MM.1S (cell line): Measurements from ENCODE around the gene CBX6.

Experiments used
- DNase-seq: peaks from one replicate; pipeline ENCODE4 v3.0.0-alpha.2; 2015
- H2AFZ ChIP-seq: fragments of 300-600 bp; sonication (generic); 2 replicates; pipeline ENCODE4 v1.6.0; 2016; ENCODE audit warnings: antibody characterized with exemption, low read length
- H3F3A ChIP-seq: fragments of 300-600 bp; sonication (generic); 2 replicates; pipeline ENCODE4 v1.6.1; 2016; ENCODE audit warnings: mild to moderate bottlenecking, antibody characterized with exemption, low read length, moderate library complexity, mixed read lengths; ENCODE audit not compliant: insufficient read depth
- H3K27ac ChIP-seq: fragments of 300-600 bp; sonication (generic); 2 replicates; pipeline ENCODE4 v1.5.1; 2016; ENCODE audit warnings: mild to moderate bottlenecking, low read length
- H3K27me3 ChIP-seq: fragments of 300-600 bp; sonication (generic); replicated peaks from 2 replicates; pipeline ENCODE4 v1.6.0; 2016; ENCODE audit warnings: low read length; ENCODE audit not compliant: insufficient read depth
- H3K36me3 ChIP-seq: fragments of 300-600 bp; sonication (generic); replicated peaks from 2 replicates; pipeline ENCODE4 v1.6.1; 2016; ENCODE audit warnings: mild to moderate bottlenecking, low read length, mixed read lengths; ENCODE audit not compliant: insufficient read depth
- H3K4me1 ChIP-seq: fragments of 300-600 bp; sonication (generic); 2 replicates; pipeline ENCODE4 v1.6.1; 2016; ENCODE audit warnings: low read length, mixed read lengths
- H3K4me2 ChIP-seq: fragments of 300-600 bp; sonication (generic); 2 replicates; pipeline ENCODE4 v1.6.0; 2016; ENCODE audit warnings: low read depth, low read length
- H3K4me3 ChIP-seq: fragments of 300-600 bp; sonication (generic); 2 replicates; pipeline ENCODE4 v1.5.1; 2016; ENCODE audit warnings: low read length, mixed read lengths
- H3K79me2 ChIP-seq: fragments of 300-600 bp; sonication (generic); 2 replicates; pipeline ENCODE4 v1.6.1; 2016; ENCODE audit warnings: mixed run types, low read length, mixed read lengths
- H3K9ac ChIP-seq: fragments of 300-600 bp; sonication (generic); 2 replicates; pipeline ENCODE4 v1.6.1; 2016; ENCODE audit warnings: low read length, mixed read lengths
- H3K9me2 ChIP-seq: fragments of 300-600 bp; sonication (generic); replicated peaks from 2 replicates; pipeline ENCODE4 v1.6.1; 2016; ENCODE audit warnings: mild to moderate bottlenecking, low read length, mixed read lengths; ENCODE audit not compliant: insufficient read depth
- H3K9me3 ChIP-seq: fragments of 300-600 bp; sonication (generic); replicated peaks from 2 replicates; pipeline ENCODE4 v1.6.1; 2016; ENCODE audit warnings: mild to moderate bottlenecking, low read length, mixed read lengths; ENCODE audit not compliant: insufficient read depth
- H4K20me1 ChIP-seq: fragments of 300-600 bp; sonication (generic); 2 replicates; pipeline ENCODE4 v1.6.1; 2016; ENCODE audit warnings: mild to moderate bottlenecking, low read length, moderate library complexity, mixed read lengths; ENCODE audit not compliant: insufficient read depth
- CTCF ChIP-seq: fragments of 300-600 bp; sonication (generic); IDR thresholded peaks from 2 replicates; pipeline ENCODE4 v1.5.1; 2016; ENCODE audit warnings: antibody characterized with exemption, low read length, mixed read lengths
- EZH2 ChIP-seq: fragments of 300-600 bp; sonication (generic); optimal IDR thresholded peaks from 2 replicates; pipeline ENCODE3; 2017; ENCODE audit warnings: low read depth, mild to moderate bottlenecking, antibody characterized with exemption, low read length, mixed read lengths
- EZH2phosphoT487 ChIP-seq: fragments of 300-600 bp; sonication (generic); IDR thresholded peaks from 2 replicates; pipeline ENCODE4 v1.6.1; 2018; ENCODE audit warnings: antibody characterized with exemption, low read length

Gene CBX6

GRCh38 chr22:38868886-38869381, 3.1 kb downstream of the CBX6 start:
- H3K4me1 ChIP-seq = peaks cover 21% of the 10 kb centered on the region
- H3K79me2 ChIP-seq = peaks cover 53% of the 10 kb centered on the region
- peaks cover 40% of the 10 kb centered on the region for H3F3A ChIP-seq
- H4K20me1 ChIP-seq = peaks cover 20% of the 10 kb centered on the region
- no peaks in the 10 kb centered on the region for H3K9me3 ChIP-seq
- H2AFZ ChIP-seq = no peak overlapping the region
- H3K27me3 ChIP-seq = no peaks in the 10 kb centered on the region
- peak; percentile 74 for DNase-seq
- TF ChIP-seq EZH2 = no peak
- TF ChIP-seq CTCF = peak; percentile 92
- no peaks in the 10 kb centered on the region for H3K9me2 ChIP-seq
- peaks cover 10% of the 10 kb centered on the region for H3K36me3 ChIP-seq
- peak overlapping the region; percentile 8; the same call in 1 of the 2 replicates for H3K4me2 ChIP-seq
- no peak overlapping the region for H3K9ac ChIP-seq
- no peak overlapping the region for H3K27ac ChIP-seq
- no peak overlapping the region for H3K4me3 ChIP-seq

- peaks cover 10% of the 10 kb centered on the region for H3K36me3 ChIP-seq
- peaks cover 35% of the 10 kb centered on the region for H3F3A ChIP-seq
- peaks cover 53% of the 10 kb centered on the region for H3K79me2 ChIP-seq
- DNase-seq = no peak
- peaks cover 23% of the 10 kb centered on the region for H4K20me1 ChIP-seq
- no peak overlapping the region for H3K4me3 ChIP-seq
- H3K9me3 ChIP-seq = no peaks in the 10 kb centered on the region
- H2AFZ ChIP-seq = no peak overlapping the region
- H3K9me2 ChIP-seq = no peaks in the 10 kb centered on the region
- TF ChIP-seq CTCF (no peak), EZH2 (no peak), EZH2phosphoT487 (no peak)
- no peak overlapping the region for H3K9ac ChIP-seq
- no peak overlapping the region for H3K27ac ChIP-seq
- H3K4me2 ChIP-seq = no peak overlapping the region
- H3K4me1 ChIP-seq = peaks cover 15% of the 10 kb centered on the region
- H3K27me3 ChIP-seq = no peaks in the 10 kb centered on the region
Measured at GRCh38 chr22:38868286-38868721, 3.7 kb downstream of the CBX6 start.

GRCh38 chr22:38867471-38868285, 4.3 kb downstream of the CBX6 start:
- no peaks in the 10 kb centered on the region for H3K9me2 ChIP-seq
- H3K36me3 ChIP-seq = peaks cover 10% of the 10 kb centered on the region
- peaks cover 29% of the 10 kb centered on the region for H4K20me1 ChIP-seq
- no peaks in the 10 kb centered on the region for H3K9me3 ChIP-seq
- TF ChIP-seq EZH2phosphoT487 = no peak
- TF ChIP-seq EZH2 = no peak
- TF ChIP-seq CTCF = no peak
- no peak overlapping the region for H3K9ac ChIP-seq
- no peak overlapping the region for H2AFZ ChIP-seq
- no peaks in the 10 kb centered on the region for H3K27me3 ChIP-seq
- H3K4me3 ChIP-seq = no peak overlapping the region
- no peak overlapping the region for H3K4me2 ChIP-seq
- H3K4me1 ChIP-seq = peaks cover 12% of the 10 kb centered on the region
- H3F3A ChIP-seq = peaks cover 37% of the 10 kb centered on the region
- H3K27ac ChIP-seq = no peak overlapping the region
- no peak for DNase-seq
- H3K79me2 ChIP-seq = peaks cover 53% of the 10 kb centered on the region
